Vagina (tissue), 2 donors: ENCODE data around the gene EMC10.

Experiments used
- CTCF ChIP-seq, 3 experiments: fragments of 450-650 bp in 2 of 3; fragments of 200-600 bp in 1 of 3; sonication (generic) in 1 of 3; IDR thresholded peaks; one replicate each; pipeline ENCODE4 v1.5.1; 2017 to 2019; ENCODE audit warnings: antibody characterized with exemption in 3 of 3, mild to moderate bottlenecking in 2 of 3, moderate library complexity in 2 of 3
- POLR2A ChIP-seq, 2 donors: fragments of 450-650 bp; IDR thresholded peaks; one replicate each; pipeline ENCODE4 v1.6.1; 2017; ENCODE audit warnings: antibody characterized with exemption in 2 of 2, mild to moderate bottlenecking in 2 of 2, moderate library complexity in 2 of 2

- no peak for TF ChIP-seq CTCF (IDR thresholded peaks at IDR 0.05)
- TF ChIP-seq POLR2A (IDR thresholded peaks at IDR 0.05): no peak
Measured at GRCh38 chr19:50450369-50451222, 25.7 kb upstream of the EMC10 start.
